VCaP (cell line): Measurements from ENCODE around the gene MYOM3.
"Not testable (repeated sequence)": the region's sequence is repeated elsewhere in the genome, so short reads cannot be mapped to it uniquely, and the experiment has no call there.

Experiments used
- H3K27ac ChIP-seq: fragments of 450-650 bp; 2 replicates; pipeline ENCODE4 v1.5.1; 2017
- CTCF ChIP-seq: fragments of 450-650 bp; conservative IDR thresholded peaks from 2 replicates; pipeline ENCODE4 v1.5.1; 2017; ENCODE audit warnings: mild to moderate bottlenecking, moderate library complexity

MYOM3 gene

GRCh38 chr1:24052220-24052619 is 59.7 kb downstream of the MYOM3 start:
- TF ChIP-seq CTCF: no peak
- H3K27ac ChIP-seq: no peak overlapping the region

DNA sequence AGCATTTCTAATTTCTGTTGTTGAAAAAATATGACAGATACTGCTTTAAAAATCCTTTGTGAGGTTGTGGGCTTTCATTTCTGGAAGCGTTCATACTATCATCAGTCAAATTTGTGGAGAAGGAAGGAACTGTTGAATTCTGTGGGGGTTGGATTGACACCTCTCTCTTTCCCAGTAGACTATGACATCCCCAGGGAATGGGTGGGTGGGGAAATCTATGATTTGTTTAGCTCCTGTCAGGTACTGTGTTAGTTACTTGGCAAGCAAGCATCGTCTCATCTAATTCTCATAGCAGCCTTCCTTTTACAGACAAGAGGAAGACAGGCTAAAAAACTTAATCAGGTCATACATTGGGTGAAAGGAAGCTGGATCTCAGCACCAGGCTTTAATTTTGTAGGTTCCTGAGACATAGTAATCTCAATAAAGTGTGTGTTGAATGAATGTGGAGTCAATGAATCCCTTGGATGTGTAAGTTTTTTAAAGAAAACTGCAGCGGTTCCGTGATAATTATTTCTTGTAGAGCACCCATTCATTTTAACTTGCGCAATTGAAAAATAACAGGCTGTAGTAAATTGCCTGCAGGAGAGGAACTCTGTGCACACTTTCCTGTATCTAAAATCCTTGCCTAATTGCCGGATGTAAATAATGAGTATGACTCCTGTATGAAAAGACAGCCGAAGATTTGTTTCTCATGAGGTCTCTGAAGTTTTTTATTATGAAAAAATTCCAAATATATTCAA is 60.6 kb downstream of the MYOM3 start:
- H3K27ac ChIP-seq: no peak overlapping the region
- no peak for TF ChIP-seq CTCF

GRCh38 chr1:24049733-24050132 is 62.2 kb downstream of the MYOM3 start:
- no peak for TF ChIP-seq CTCF
- H3K27ac ChIP-seq: no peak overlapping the region

GRCh38 chr1:24048894-24049293 is 63.0 kb downstream of the MYOM3 start:
- H3K27ac ChIP-seq: 0 out of 2 replicates have a peak overlapping the region, but pooled peaks have one; percentile 16

DNA sequence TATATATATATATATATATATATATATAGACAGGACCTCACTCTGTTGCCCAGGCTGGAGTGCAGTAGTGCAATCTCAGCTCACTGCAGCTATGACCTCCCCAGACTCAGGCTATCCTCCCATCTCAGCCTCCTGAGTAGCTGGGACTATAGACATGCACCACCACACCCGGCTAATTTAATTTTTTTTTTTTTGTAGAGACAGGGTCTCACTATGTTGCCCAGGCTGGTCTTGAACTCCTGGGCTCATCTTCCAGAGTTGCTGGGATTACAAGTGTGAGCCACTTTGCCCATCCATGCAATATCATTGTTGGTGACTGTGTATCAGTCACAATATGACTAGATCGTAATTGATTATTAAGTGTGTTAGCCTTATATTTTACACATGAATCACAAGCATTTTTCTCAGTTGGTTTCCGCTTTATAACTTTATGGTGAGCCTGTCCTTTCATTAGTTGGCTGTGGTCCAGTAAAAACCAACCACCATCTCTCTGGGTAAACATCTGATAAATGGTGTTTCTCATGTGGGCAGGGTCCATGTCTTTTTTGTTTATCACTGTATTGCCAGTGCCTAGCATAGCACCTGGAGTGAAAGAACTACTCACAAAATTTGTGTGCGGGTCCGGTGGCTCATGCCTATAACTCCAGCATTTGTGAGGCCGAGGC is 63.6 kb downstream of the MYOM3 start:
- 0 out of 2 replicates have a peak overlapping the region, but pooled peaks have one; percentile 16 for H3K27ac ChIP-seq
- no peak for TF ChIP-seq CTCF

- no peak for TF ChIP-seq CTCF
These were observed 64.8 kb downstream of the MYOM3 start for GRCh38 chr1:24047110-24047477.

GRCh38 chr1:24045771-24046170 is 66.2 kb downstream of the MYOM3 start:
- H3K27ac ChIP-seq: no peak overlapping the region

More at GRCh38 chr1:24047110-24047477, 64.8 kb downstream of the MYOM3 start:
- no peak overlapping the region for H3K27ac ChIP-seq

GRCh38 chr1:24044672-24045071 is 67.3 kb downstream of the MYOM3 start:
- H3K27ac ChIP-seq: not testable (repeated sequence)

More at GRCh38 chr1:24045771-24046170, 66.2 kb downstream of the MYOM3 start:
- TF ChIP-seq CTCF: no peak
